ENCODE measurements around the gene PRR20G.

DNA sequence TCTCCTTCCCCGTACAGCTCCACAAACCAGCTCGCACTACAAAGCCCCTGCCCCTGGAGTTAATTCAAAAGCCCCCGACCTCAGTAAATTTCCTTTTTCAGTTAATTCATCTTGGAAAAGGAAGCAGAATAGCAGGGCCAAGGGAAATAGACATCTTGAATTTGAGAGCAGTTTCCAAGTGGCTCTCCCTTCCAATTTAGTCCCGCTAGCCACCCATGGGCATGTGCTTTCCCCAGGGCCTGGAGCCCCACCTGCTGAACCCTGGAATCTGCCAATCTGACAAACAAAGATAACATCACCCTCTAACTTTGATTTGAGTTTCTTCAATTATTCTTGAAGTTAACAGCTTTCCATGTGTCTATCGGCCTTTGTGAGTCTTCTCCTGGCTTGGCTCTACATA is 31.7 kb downstream of the PRR20G start:
- TF ChIP-seq, protein P1, sequence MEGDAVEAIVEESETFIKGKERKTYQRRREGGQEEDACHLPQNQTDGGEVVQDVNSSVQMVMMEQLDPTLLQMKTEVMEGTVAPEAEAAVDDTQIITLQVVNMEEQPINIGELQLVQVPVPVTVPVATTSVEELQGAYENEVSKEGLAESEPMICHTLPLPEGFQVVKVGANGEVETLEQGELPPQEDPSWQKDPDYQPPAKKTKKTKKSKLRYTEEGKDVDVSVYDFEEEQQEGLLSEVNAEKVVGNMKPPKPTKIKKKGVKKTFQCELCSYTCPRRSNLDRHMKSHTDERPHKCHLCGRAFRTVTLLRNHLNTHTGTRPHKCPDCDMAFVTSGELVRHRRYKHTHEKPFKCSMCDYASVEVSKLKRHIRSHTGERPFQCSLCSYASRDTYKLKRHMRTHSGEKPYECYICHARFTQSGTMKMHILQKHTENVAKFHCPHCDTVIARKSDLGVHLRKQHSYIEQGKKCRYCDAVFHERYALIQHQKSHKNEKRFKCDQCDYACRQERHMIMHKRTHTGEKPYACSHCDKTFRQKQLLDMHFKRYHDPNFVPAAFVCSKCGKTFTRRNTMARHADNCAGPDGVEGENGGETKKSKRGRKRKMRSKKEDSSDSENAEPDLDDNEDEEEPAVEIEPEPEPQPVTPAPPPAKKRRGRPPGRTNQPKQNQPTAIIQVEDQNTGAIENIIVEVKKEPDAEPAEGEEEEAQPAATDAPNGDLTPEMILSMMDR (IDR thresholded peaks at IDR 0.05; ENCODE audit: borderline replicate concordance, extremely low read depth, low read length, poor library complexity, severe bottlenecking) = no peak
- no peak for TF ChIP-seq EZH2 (IDR thresholded peaks at IDR 0.05; ENCODE audit: borderline replicate concordance, low read depth, low read length, severe bottlenecking)
